Upper lobe of right lung (tissue), 1 donor: ENCODE measurements around the gene SHC4. TPM values are rescaled to one million over a fixed set of nuclear protein-coding genes. Genes with fewer than 3 reads are reported as not detected.

Experiments
- ATAC-seq: fragments of 200-7000 bp; cut with Tn5 transposase; one replicate; pipeline ENCODE4 v1.9.1; 2020; ENCODE audit warnings: mild to moderate bottlenecking, moderate library complexity
- DNase-seq: peaks from one replicate; pipeline ENCODE4 v3.0.0-alpha.2; 2020
- H3K27ac ChIP-seq: fragments of 200-600 bp; one replicate; pipeline ENCODE4 v1.8.0; 2022
- H3K27me3 ChIP-seq: fragments of 200-600 bp; one replicate; pipeline ENCODE4 v1.8.0; 2022; ENCODE audit warnings: mild to moderate bottlenecking
- H3K36me3 ChIP-seq: fragments of 200-600 bp; one replicate; pipeline ENCODE4 v1.8.0; 2022
- H3K4me1 ChIP-seq: fragments of 200-600 bp; one replicate; pipeline ENCODE4 v1.8.0; 2022
- H3K4me3 ChIP-seq: fragments of 200-600 bp; one replicate; pipeline ENCODE4 v1.8.0; 2022; ENCODE audit warnings: mild to moderate bottlenecking
- H3K9me3 ChIP-seq: fragments of 200-600 bp; one replicate; pipeline ENCODE4 v1.8.0; 2022
- CTCF ChIP-seq: fragments of 200-600 bp; IDR thresholded peaks from one replicate; pipeline ENCODE4 v1.8.0; 2022; ENCODE audit warnings: antibody characterized with exemption
- intact Hi-C: fragments of 100-400 bp; cut with DNase I; formaldehyde crosslinking; loops from one replicate; pipeline ENCODE4 v1.11.0; 2022
- total RNA-seq: library from RNA; stranded (reverse); fragmentation: NEBNext Ultra II Directional; extraction: Animal tissue kit (Norgen Biotek cat#: 25700); gene quantifications from one replicate; pipeline ENCODE4 v1.2.1, GENCODE V29; 2021
- donor health status: DM: no; HTN: yes; CAD: no; lungs with severe emphysema.

Gene SHC4
- total RNA-seq, 1 donor from 2014 or later, result 0.32 TPM

GRCh38 chr15:48984021-48984710 is 20.4 kb upstream of the SHC4 start:
- no peak for ATAC-seq
- Histone ChIP-seq H3K4me3 (no peak overlapping the region), H3K4me1 (no peaks in the 10 kb centered on the region), H3K27me3 (no peaks in the 10 kb centered on the region), H3K9me3 (no peaks in the 10 kb centered on the region), H3K36me3 (no peaks in the 10 kb centered on the region), H3K27ac (no peak overlapping the region)
- DNase-seq, result no peak
- no peak for TF ChIP-seq CTCF
- intact Hi-C loops, result no loop called here

- intact Hi-C loops, result no loop called here
- H3K27ac ChIP-seq, result no peak overlapping the region
Measured at GRCh38 chr15:48983300-48983699, 19.6 kb upstream of the SHC4 start.

GRCh38 chr15:48981941-48982340 is 18.2 kb upstream of the SHC4 start:
- H3K27me3 ChIP-seq, result no peaks in the 10 kb centered on the region
- no peaks in the 10 kb centered on the region for H3K9me3 ChIP-seq
- DNase-seq (no peak), ATAC-seq (no peak)
- intact Hi-C loops, result no loop called here
- no peak overlapping the region for H3K27ac ChIP-seq
- no peaks in the 10 kb centered on the region for H3K4me1 ChIP-seq
- no peak overlapping the region for H3K4me3 ChIP-seq
- no peaks in the 10 kb centered on the region for H3K36me3 ChIP-seq
- TF ChIP-seq CTCF, result no peak

More at GRCh38 chr15:48983300-48983699, 19.6 kb upstream of the SHC4 start:
- no peak for DNase-seq
- Histone ChIP-seq H3K4me3 (no peak overlapping the region), H3K4me1 (no peaks in the 10 kb centered on the region), H3K27me3 (no peaks in the 10 kb centered on the region), H3K36me3 (no peaks in the 10 kb centered on the region), H3K9me3 (no peaks in the 10 kb centered on the region)
- no peak for ATAC-seq
- TF ChIP-seq CTCF, result no peak

GRCh38 chr15:48978638-48979037 is 14.9 kb upstream of the SHC4 start:
- TF ChIP-seq CTCF, result no peak
- no peaks in the 10 kb centered on the region for H3K9me3 ChIP-seq
- no peaks in the 10 kb centered on the region for H3K36me3 ChIP-seq
- no peak overlapping the region for H3K4me3 ChIP-seq
- H3K27me3 ChIP-seq, result no peaks in the 10 kb centered on the region
- intact Hi-C loops, result no loop called here
- ATAC-seq (no peak), DNase-seq (no peak)
- no peak overlapping the region for H3K27ac ChIP-seq
- H3K4me1 ChIP-seq, result peaks cover 6% of the 10 kb centered on the region

- intact Hi-C loops, result no loop called here
- Histone ChIP-seq H3K4me3 (no peak overlapping the region), H3K9me3 (no peaks in the 10 kb centered on the region), H3K27ac (no peak overlapping the region), H3K36me3 (no peaks in the 10 kb centered on the region), H3K4me1 (peaks cover 6% of the 10 kb centered on the region), H3K27me3 (no peaks in the 10 kb centered on the region)
- DNase-seq (no peak), ATAC-seq (no peak)
- no peak for TF ChIP-seq CTCF
Measured at GRCh38 chr15:48976444-48977088, 12.8 kb upstream of the SHC4 start.
